GM12865 (cell line): ENCODE data around the gene SEL1L.

Experiments
- DNase-seq: peaks from one replicate; pipeline ENCODE4 v3.0.0; 2010; ENCODE audit warnings: low read depth
- H3K4me3 ChIP-seq: 2 replicates; pipeline ENCODE4 v1.5.1; 2011; ENCODE audit warnings: mild to moderate bottlenecking, low read depth, low read length, control low read depth
- CTCF ChIP-seq: IDR thresholded peaks from 2 replicates; pipeline ENCODE4 v1.5.1; 2011; ENCODE audit warnings: low read length, control low read depth, low read depth, inconsistent platforms; ENCODE audit not compliant: insufficient read depth; ENCODE audit errors: missing control alignments

Gene SEL1L

GRCh38 chr14:81529391-81529790 lies 4.3 kb downstream of the SEL1L start:
- no peak for DNase-seq
- H3K4me3 ChIP-seq, result no peak overlapping the region
- TF ChIP-seq CTCF, result no peak

GRCh38 chr14:81525129-81525528 lies 8.5 kb downstream of the SEL1L start:
- no peak overlapping the region for H3K4me3 ChIP-seq
- DNase-seq, result no peak
- TF ChIP-seq CTCF, result no peak

- peak; percentile 32 for DNase-seq
- TF ChIP-seq CTCF, result no peak
- no peak overlapping the region for H3K4me3 ChIP-seq
Measured at GRCh38 chr14:81523616-81524015, 10.0 kb downstream of the SEL1L start.

- H3K4me3 ChIP-seq, result no peak overlapping the region
- DNase-seq, result no peak
- TF ChIP-seq CTCF, result no peak
Measured at GRCh38 chr14:81523016-81523415, 10.6 kb downstream of the SEL1L start.

GRCh38 chr14:81521356-81521755 lies 12.3 kb downstream of the SEL1L start:
- DNase-seq, result no peak
- H3K4me3 ChIP-seq, result no peak overlapping the region
- no peak for TF ChIP-seq CTCF

- no peak overlapping the region for H3K4me3 ChIP-seq
- peak; percentile 49 for DNase-seq
- TF ChIP-seq CTCF, result no peak
Measured at GRCh38 chr14:81519200-81520011, 14.2 kb downstream of the SEL1L start.
